Adrenal gland (tissue), 12 donors: ENCODE measurements around the gene MAN2C1. TPM values are rescaled to one million over a fixed set of nuclear protein-coding genes. Genes with fewer than 3 reads are reported as not detected.
"Not testable (repeated sequence)": the region's sequence is repeated elsewhere in the genome, so short reads cannot be mapped to it uniquely, and the experiment has no call there.

Experiments used
- DNase-seq, 7 donors: peaks; one replicate each; pipeline ENCODE4 v3.0.0-alpha.2; 2019 to 2020
- H3K27ac ChIP-seq, 5 donors: fragments of 200-600 bp; sonication (generic) in 4 of 5; 1 replicate in 3 of 5; 2 replicates in 2 of 5; pipeline versions ENCODE4 v1.5.1 to v1.8.0; 2016 to 2020; ENCODE audit warnings: mild to moderate bottlenecking in 1 of 5
- H3K27me3 ChIP-seq: fragments of 200-600 bp; 2 replicates; pipeline ENCODE4 v1.8.0; 2021
- H3K36me3 ChIP-seq, 2 donors: fragments of 200-600 bp; replicated peaks in 1 of 2; 1 replicate in 1 of 2; 2 replicates in 1 of 2; pipeline versions ENCODE4 v1.5.1 to v1.8.0; 2018 to 2022
- H3K4me1 ChIP-seq, 2 donors: fragments of 200-600 bp; replicated peaks in 1 of 2; 1 replicate in 1 of 2; 2 replicates in 1 of 2; pipeline versions ENCODE4 v1.5.1 to v1.8.0; 2018 to 2021
- H3K4me3 ChIP-seq, 4 donors: fragments of 200-600 bp; sonication (generic) in 3 of 4; one replicate each; pipeline ENCODE4 v1.5.1; 2016 to 2018
- H3K9me3 ChIP-seq, 3 donors: fragments of 200-600 bp; sonication (generic) in 1 of 3; replicated peaks in 1 of 3; 1 replicate in 2 of 3; 2 replicates in 1 of 3; pipeline versions ENCODE4 v1.5.1 to v1.8.0; 2016 to 2021
- POLR2A ChIP-seq, 2 donors: fragments of 450-650 bp; IDR thresholded peaks; one replicate each; pipeline ENCODE4 v1.6.1; 2017; ENCODE audit warnings: antibody characterized with exemption in 2 of 2, mild to moderate bottlenecking in 2 of 2, moderate library complexity in 1 of 2
- WGBS, 4 donors: extraction: QIAGEN DNeasy Blood & Tissue Kit in 2 of 4; methylation state at CpG; one replicate each; pipeline versions ENCODE4 v1.1.5 to v1.1.7; 2013 to 2017; 5-methylcytosine and 5-hydroxymethylcytosine counted together
- intact Hi-C, 2 donors: fragments of 100-400 bp; cut with DNase I; formaldehyde crosslinking; loops; one replicate each; pipeline versions ENCODE4 v1.14.1 to v1.15.0; 2022 to 2023
- polyA plus RNA-seq, 3 donors: library from polyadenylated mRNA; stranded (reverse); fragments of 200-250 nt in 2 of 3; fragments of 350-450 nt in 1 of 3; fragmentation: Illumina TruSeq in 1 of 3; extraction: RNeasy Lipid Tissue Mini Kit (QIAGEN cat#74804) in 1 of 3; gene quantifications; one replicate each; pipeline ENCODE4 v1.2.3, GENCODE V29; 2013 to 2014
- total RNA-seq, 9 donors: library from RNA; depleted of rRNA in 4 of 9; stranded (reverse); fragments of >200 nt in 4 of 9; fragments of 120-200 nt in 1 of 9; fragmentation: NEBNext Ultra II Directional in 1 of 9; extraction: Animal tissue kit (Norgen Biotek cat#: 25700) in 1 of 9; gene quantifications; one replicate each; pipeline versions ENCODE4 v1.1.0 to v1.2.4, GENCODE V29; 2013 to 2023
- TF ChIP-seq, protein P1 (sequence below), 6 experiments: fragments of 450-650 bp in 4 of 6; fragments of 200-600 bp in 2 of 6; sonication (generic) in 1 of 6; IDR thresholded peaks; 1 replicate in 5 of 6; 2 replicates in 1 of 6; pipeline versions ENCODE4 v1.5.1 to v1.8.0; 2016 to 2021; ENCODE audit warnings: antibody characterized with exemption in 6 of 6, mild to moderate bottlenecking in 2 of 6, moderate library complexity in 1 of 6
- donor health status: healthy with polysubstance abuse.
- donor health status: Bipolar disorder and iron deficiency.
- donor health status: DM: yes; HTN: yes; CAD: no.
- donor health status: DM: no; HTN: no; CAD: no.
- donor health status: DM: no; HTN: no; CAD: no.
- donor health status: DM: yes; HTN: yes; CAD: no.

The MAN2C1 gene
- total and polyA plus RNA-seq, 12 donors: 46.8 to 1,091 (median 251) TPM

- Histone ChIP-seq H3K36me3 (peaks cover 0 to 20% of the 10 kb centered on the region in 2 donors), H3K27ac (peak overlapping the region in 2 of 5 donors; percentile 64 to 78), H3K9me3 (no peaks in the 10 kb centered on the region), H3K27me3 (no peaks in the 10 kb centered on the region), H3K4me1 (peaks cover 4 to 12% of the 10 kb centered on the region in 2 donors), H3K4me3 (peak overlapping the region in 2 of 4 donors; percentile 78 to 83)
- intact Hi-C loops: no loop called here
- 31 to 40% (median 36%) methylated on average over 3 of the region's 3 CpGs for WGBS, 4 donors
- TF ChIP-seq POLR2A (IDR thresholded peaks at IDR 0.05): no peak
- TF ChIP-seq, protein P1, sequence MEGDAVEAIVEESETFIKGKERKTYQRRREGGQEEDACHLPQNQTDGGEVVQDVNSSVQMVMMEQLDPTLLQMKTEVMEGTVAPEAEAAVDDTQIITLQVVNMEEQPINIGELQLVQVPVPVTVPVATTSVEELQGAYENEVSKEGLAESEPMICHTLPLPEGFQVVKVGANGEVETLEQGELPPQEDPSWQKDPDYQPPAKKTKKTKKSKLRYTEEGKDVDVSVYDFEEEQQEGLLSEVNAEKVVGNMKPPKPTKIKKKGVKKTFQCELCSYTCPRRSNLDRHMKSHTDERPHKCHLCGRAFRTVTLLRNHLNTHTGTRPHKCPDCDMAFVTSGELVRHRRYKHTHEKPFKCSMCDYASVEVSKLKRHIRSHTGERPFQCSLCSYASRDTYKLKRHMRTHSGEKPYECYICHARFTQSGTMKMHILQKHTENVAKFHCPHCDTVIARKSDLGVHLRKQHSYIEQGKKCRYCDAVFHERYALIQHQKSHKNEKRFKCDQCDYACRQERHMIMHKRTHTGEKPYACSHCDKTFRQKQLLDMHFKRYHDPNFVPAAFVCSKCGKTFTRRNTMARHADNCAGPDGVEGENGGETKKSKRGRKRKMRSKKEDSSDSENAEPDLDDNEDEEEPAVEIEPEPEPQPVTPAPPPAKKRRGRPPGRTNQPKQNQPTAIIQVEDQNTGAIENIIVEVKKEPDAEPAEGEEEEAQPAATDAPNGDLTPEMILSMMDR (IDR thresholded peaks at IDR 0.05): no peak
- DNase-seq: no peak
These were observed 33.1 kb downstream of the MAN2C1 start for GRCh38 chr15:75335313-75335704.

- intact Hi-C loops: not testable (repeated sequence)
- 86 to 94% (median 91%) methylated on average over 15 of the region's 15 CpGs for WGBS, 4 donors
These were observed 34.6 kb downstream of the MAN2C1 start for GRCh38 chr15:75333654-75334419.

GRCh38 chr15:75332093-75332492 is 36.3 kb downstream of the MAN2C1 start:
- H3K4me3 ChIP-seq, intact Hi-C loops, H3K27ac ChIP-seq, H3K36me3 ChIP-seq, H3K27me3 ChIP-seq, DNase-seq, H3K9me3 ChIP-seq: not testable (repeated sequence)
- peaks cover 4 to 12% of the 10 kb centered on the region in 2 donors for H3K4me1 ChIP-seq
- WGBS, 4 donors: 69 to 80% (median 71%) methylated on average over 7 of the region's 7 CpGs

More at GRCh38 chr15:75333654-75334419, 34.6 kb downstream of the MAN2C1 start:
- not testable (repeated sequence) for H3K4me3 ChIP-seq, H3K36me3 ChIP-seq, H3K9me3 ChIP-seq, DNase-seq, H3K27me3 ChIP-seq, H3K27ac ChIP-seq
- H3K4me1 ChIP-seq: peaks cover 4 to 12% of the 10 kb centered on the region in 2 donors

DNA sequence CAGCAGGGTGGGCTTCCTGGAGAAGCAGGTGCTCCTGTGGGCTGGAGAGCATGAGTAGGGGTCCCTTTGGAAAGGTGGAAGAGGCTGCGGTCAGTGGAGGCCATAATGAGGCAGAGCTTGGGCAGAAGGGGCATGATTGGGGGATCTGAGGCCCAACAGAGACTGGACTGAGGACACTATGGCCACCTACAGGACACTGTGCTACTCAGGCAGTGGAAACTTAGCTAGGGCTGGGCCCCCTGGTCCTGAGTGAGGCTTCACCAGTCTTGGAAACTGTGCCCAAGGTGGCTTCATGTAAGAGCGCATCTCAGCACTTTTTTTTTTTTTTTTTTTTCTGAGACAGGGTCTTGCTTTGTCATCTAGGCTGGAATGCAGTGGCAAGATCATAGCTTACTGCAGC is 38.8 kb downstream of the MAN2C1 start:
- H3K9me3 ChIP-seq: no peaks in the 10 kb centered on the region
- no peaks in the 10 kb centered on the region for H3K36me3 ChIP-seq
- no peak overlapping the region for H3K27ac ChIP-seq
- TF ChIP-seq POLR2A (IDR thresholded peaks at IDR 0.05): no peak
- TF ChIP-seq, protein P1 (IDR thresholded peaks at IDR 0.05): no peak
- H3K4me3 ChIP-seq: no peak overlapping the region
- intact Hi-C loops: no loop called here
- H3K27me3 ChIP-seq: no peaks in the 10 kb centered on the region
- DNase-seq: no peak
- WGBS, 4 donors: 90 to 100% (median 95%) methylated on average over 2 of the region's 2 CpGs
- H3K4me1 ChIP-seq: no peaks in the 10 kb centered on the region

DNA sequence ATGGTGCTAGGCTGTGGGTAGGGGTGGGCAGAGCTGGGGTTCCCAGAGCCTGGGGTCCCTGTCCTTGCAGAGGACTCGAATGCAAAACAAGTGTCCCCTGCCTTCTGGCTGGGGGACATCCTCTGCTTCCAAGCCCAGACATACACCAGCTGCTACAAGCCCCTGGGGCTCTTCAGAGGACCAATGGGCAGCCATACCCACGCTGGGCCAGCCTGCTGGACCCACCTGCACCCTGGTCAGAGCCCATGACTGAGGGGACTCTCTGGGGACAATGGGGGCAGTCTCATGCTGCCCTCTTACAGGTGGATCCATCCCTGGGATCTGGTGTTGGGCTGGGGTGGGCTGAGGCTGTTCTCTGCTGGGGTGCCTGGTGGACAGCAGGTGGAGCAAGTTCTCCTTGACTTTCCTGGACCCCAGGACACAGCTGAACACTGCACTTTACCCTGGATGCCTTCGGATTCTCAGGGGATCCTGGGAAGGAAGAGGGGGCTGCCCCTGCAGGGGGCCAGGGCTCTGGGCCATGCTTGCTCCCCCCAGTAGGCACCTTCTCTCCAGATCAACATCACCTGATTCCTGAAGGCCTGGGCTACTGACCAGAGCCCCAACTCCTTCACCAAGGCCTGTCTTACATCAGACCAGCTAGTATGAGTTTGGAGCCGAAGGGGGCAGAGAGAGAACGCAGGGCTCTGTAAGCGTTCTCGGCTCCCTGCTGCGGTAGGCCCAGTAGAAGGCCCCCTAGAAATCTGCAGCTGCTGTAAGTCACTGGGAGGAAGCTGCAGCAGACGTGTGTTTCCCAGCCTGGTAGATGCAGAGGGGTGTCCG is 39.7 kb downstream of the MAN2C1 start:
- intact Hi-C loops: no loop called here
- WGBS, 4 donors: 76 to 87% (median 81%) methylated on average over 7 to 10 of the region's 10 CpGs
- H3K9me3 ChIP-seq: no peaks in the 10 kb centered on the region

More for the DNA sequence above, 39.7 kb downstream of the MAN2C1 start:
- no peak for DNase-seq
- Histone ChIP-seq H3K4me1 (no peaks in the 10 kb centered on the region), H3K36me3 (no peaks in the 10 kb centered on the region), H3K27ac (no peak overlapping the region), H3K4me3 (no peak overlapping the region), H3K27me3 (no peaks in the 10 kb centered on the region)
- TF ChIP-seq, protein P1 (IDR thresholded peaks at IDR 0.05): no peak
- no peak for TF ChIP-seq POLR2A (IDR thresholded peaks at IDR 0.05)
